Astrocyte (in vitro differentiated cells and primary cell): Measurements from ENCODE around the gene STK24.

Experiments
- EZH2 ChIP-seq: IDR thresholded peaks from 2 replicates; pipeline ENCODE4 v1.6.1; 2012; ENCODE audit warnings: mild to moderate bottlenecking, low read length, inconsistent platforms; ENCODE audit not compliant: insufficient read depth
- TF ChIP-seq, protein P1 (sequence below): IDR thresholded peaks from 2 replicates; pipeline ENCODE4 v1.5.1; 2011; ENCODE audit warnings: low read depth, mild to moderate bottlenecking, inconsistent platforms, low read length, moderate library complexity; ENCODE audit not compliant: insufficient read depth

DNA sequence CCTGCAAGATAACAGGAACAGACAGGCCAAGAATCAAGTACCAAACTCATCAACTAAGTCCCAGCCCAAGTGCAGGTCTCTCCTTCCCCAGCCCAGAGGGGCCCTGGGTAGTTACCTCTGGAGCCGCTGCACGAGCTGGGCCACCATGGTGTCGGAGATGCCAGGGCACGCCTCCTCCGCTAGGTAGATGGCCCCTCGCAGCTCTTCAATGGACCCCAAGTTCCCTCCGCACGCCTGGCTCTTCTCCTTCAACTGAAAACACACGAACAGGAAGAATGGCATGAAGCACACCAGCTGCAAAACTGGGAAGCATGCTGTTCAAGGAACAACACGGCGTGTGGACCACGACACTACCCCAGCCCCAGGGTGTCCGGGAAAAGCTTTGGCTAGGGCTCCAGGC is 119.9 kb downstream of the STK24 start:
- TF ChIP-seq, protein P1, sequence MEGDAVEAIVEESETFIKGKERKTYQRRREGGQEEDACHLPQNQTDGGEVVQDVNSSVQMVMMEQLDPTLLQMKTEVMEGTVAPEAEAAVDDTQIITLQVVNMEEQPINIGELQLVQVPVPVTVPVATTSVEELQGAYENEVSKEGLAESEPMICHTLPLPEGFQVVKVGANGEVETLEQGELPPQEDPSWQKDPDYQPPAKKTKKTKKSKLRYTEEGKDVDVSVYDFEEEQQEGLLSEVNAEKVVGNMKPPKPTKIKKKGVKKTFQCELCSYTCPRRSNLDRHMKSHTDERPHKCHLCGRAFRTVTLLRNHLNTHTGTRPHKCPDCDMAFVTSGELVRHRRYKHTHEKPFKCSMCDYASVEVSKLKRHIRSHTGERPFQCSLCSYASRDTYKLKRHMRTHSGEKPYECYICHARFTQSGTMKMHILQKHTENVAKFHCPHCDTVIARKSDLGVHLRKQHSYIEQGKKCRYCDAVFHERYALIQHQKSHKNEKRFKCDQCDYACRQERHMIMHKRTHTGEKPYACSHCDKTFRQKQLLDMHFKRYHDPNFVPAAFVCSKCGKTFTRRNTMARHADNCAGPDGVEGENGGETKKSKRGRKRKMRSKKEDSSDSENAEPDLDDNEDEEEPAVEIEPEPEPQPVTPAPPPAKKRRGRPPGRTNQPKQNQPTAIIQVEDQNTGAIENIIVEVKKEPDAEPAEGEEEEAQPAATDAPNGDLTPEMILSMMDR, result no peak
- TF ChIP-seq EZH2, result no peak
